Fibroblast of the aortic adventitia (primary cell): ENCODE results near the gene AFF3. TPM values are rescaled to one million over a fixed set of nuclear protein-coding genes. Genes with fewer than 3 reads are reported as not detected.

Experiments used
- DNase-seq: peaks from one replicate; pipeline ENCODE4 v3.0.0-alpha.2; 2010; ENCODE audit warnings: low read depth
- H3K4me3 ChIP-seq: 2 replicates; pipeline ENCODE4 v1.5.1; 2011; ENCODE audit warnings: low read depth, mild to moderate bottlenecking, control low read depth, low read length, moderate library complexity
- total RNA-seq: library from RNA; depleted of rRNA; stranded (reverse); fragments of >200 nt; gene quantifications from 2 replicates; pipeline ENCODE4 v1.2.3, GENCODE V29; 2012; ENCODE audit warnings: low replicate concordance
- TF ChIP-seq, protein P1 (sequence below): IDR thresholded peaks from 2 replicates; pipeline ENCODE4 v1.5.1; 2011; ENCODE audit warnings: mild to moderate bottlenecking, low read length, control low read depth, inconsistent platforms; ENCODE audit not compliant: insufficient read depth

Gene AFF3
- total RNA-seq, 1 donor: 4.2 TPM

DNA sequence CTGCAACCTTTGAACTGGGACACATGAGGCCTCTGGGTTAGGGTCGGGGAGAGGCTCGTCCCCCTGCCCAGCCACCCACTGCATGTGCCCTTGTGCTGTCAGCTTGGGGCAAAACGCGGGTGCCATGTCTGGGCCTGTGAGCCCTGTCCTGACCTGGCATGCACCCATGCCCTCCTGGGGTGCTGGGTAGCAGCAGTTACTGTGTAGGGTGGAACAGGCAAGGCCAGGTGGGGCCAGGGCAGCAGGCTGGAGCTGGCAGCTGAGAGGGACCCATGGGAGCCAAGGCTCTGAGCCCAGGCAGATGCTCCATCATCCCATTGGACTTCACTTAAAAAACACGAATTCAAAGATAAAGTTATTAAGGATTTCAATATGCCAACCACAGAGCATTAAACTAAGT is 518.8 kb downstream of the AFF3 start:
- no peak for DNase-seq
- no peak overlapping the region for H3K4me3 ChIP-seq
- TF ChIP-seq, protein P1, sequence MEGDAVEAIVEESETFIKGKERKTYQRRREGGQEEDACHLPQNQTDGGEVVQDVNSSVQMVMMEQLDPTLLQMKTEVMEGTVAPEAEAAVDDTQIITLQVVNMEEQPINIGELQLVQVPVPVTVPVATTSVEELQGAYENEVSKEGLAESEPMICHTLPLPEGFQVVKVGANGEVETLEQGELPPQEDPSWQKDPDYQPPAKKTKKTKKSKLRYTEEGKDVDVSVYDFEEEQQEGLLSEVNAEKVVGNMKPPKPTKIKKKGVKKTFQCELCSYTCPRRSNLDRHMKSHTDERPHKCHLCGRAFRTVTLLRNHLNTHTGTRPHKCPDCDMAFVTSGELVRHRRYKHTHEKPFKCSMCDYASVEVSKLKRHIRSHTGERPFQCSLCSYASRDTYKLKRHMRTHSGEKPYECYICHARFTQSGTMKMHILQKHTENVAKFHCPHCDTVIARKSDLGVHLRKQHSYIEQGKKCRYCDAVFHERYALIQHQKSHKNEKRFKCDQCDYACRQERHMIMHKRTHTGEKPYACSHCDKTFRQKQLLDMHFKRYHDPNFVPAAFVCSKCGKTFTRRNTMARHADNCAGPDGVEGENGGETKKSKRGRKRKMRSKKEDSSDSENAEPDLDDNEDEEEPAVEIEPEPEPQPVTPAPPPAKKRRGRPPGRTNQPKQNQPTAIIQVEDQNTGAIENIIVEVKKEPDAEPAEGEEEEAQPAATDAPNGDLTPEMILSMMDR: no peak

DNA sequence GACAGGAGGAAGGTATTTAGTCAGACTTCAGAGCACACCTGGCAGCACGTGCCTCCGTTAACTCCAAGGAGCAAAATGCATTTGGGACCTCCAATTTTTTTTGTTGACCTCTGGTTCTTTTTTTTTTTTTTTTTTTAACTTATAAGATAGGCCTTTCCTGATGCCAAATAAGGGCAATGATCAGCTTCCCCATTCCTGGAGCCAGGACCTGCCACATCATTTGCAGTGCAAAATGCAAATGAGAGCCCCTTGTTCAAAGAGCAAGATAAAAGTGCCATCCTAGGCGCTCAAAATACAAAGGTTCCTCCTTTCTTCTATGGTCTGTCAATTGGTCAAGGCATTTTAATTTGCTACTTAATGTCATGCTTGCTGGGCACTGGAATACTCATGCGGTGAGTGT is 519.4 kb downstream of the AFF3 start:
- TF ChIP-seq, protein P1: no peak
- no peak overlapping the region for H3K4me3 ChIP-seq
- no peak for DNase-seq

DNA sequence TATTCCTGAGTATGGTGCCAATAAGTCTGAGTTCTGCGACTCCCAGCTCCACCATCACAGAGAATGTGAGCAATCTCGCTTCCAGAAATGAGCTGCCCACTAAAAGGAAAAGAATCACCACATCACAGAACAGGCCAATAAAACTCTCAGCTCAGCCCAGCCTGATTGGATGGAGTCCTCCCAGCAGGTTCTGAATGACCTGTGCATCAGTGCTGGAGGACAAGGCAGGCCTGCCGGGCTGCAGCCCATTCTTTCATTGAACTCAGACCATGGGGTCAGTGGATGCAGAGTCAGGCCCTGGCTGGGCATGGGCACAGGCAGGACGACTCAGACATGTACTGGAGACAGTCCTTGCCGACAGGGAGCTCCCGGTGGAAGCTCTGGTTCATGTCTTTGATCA is 519.9 kb downstream of the AFF3 start:
- no peak for DNase-seq
- TF ChIP-seq, protein P1: no peak

DNA sequence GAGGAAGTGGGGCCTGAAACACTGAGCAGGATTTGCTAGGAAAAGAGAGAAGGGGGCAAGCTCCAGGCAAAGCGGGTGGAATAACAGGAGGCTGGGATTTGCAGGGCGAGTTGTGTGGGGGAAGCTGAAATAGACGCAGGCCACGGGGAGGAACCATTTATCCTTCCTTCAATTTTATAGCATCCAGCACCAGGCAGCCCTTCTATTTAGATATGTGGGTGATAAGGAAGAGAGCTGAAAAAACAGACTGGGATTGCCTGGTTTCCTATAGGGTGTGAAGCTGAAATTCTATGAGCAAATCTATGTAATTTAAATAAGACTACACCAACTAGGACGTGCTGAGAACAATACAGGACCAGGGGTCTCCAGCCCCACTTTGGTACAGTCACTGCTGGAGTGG is 520.6 kb downstream of the AFF3 start:
- TF ChIP-seq, protein P1: no peak
- no peak for DNase-seq
- H3K4me3 ChIP-seq: no peak overlapping the region

More for the DNA sequence above, 519.9 kb downstream of the AFF3 start:
- H3K4me3 ChIP-seq: no peak overlapping the region

DNA sequence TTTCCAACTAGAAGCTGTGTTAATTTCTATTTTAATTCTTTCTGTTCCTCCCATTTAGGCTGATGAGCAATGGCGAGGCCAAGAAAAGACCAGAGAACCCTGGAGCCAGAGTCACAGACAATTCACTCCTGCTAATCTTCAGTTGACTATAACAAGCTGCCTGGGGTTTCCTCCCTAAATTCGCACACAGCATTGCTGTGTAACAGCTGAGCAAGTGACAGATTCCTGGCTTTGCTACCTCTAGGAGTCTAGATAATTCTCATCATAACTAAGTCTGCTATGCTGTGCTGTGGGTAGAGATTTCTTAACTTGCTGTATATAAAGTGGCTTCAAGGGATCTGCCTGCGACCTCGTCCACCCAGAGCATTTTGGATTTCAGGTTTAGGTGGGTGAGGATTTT is 521.3 kb downstream of the AFF3 start:
- TF ChIP-seq, protein P1: no peak
- no peak overlapping the region for H3K4me3 ChIP-seq
- DNase-seq: no peak

DNA sequence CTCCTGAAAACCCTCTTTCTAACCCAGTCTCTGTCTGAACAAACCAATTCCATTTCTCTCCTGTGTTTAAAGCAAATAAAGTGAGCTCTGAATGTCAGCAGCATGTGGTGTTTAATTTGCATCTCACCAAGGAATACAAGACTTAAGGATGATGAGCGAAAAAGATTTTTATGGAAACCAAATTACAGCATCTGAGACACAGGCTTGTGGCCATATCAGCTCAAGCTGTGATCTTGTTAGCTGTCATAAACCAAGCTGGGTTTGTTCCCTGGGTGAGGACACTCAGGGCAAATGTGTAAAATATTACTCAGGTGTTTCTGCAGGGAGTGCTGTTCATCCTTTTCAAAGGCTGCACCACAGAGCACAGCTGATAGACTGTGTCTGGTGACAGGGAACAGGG is 523.2 kb downstream of the AFF3 start:
- no peak overlapping the region for H3K4me3 ChIP-seq
- DNase-seq: no peak
- TF ChIP-seq, protein P1: no peak

DNA sequence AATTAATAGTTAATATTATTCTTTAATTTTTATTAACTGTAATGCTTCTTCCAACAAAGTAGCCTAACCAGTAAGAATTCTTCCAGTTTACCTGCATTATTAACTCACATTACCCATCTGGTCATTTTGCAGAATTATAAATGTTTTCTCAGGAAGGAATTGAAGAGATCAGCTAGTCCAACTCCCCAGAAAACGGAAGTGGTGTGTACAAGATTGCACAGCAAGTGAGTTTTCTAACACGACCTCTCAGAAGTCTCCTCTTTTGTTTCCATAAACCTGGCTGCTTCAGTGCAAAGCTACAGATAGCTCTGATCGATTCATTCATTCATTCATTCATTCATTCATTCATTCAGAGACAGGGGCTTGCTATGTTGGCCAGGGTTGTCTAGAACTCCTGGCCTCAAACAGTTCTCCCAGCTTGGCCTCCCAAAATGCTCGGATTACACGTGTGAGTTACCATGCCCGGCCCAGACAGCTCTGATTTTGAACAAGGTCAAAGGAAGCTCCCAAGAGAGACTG is 523.8 kb downstream of the AFF3 start:
- H3K4me3 ChIP-seq: no peak overlapping the region
- TF ChIP-seq, protein P1: no peak
- DNase-seq: no peak
